Nucleus accumbens (tissue), 56 donors: ENCODE results near the gene EDN1.

Experiments
- DNase-seq, 56 donors: peaks; one replicate each; lab custom pipeline; 2025; lab: John Stamatoyannopoulos, UW

Gene EDN1

GRCh38 chr6:12289933-12290820 is at the start of gene EDN1:
EDN1 (plus strand) TSS chr6:12290361; CDS start chr6:12290630, 269 bp downstream.
- DNase-seq, result peak in 46 of 56 donors; percentile 4 to 72 (median 36)

DNA sequence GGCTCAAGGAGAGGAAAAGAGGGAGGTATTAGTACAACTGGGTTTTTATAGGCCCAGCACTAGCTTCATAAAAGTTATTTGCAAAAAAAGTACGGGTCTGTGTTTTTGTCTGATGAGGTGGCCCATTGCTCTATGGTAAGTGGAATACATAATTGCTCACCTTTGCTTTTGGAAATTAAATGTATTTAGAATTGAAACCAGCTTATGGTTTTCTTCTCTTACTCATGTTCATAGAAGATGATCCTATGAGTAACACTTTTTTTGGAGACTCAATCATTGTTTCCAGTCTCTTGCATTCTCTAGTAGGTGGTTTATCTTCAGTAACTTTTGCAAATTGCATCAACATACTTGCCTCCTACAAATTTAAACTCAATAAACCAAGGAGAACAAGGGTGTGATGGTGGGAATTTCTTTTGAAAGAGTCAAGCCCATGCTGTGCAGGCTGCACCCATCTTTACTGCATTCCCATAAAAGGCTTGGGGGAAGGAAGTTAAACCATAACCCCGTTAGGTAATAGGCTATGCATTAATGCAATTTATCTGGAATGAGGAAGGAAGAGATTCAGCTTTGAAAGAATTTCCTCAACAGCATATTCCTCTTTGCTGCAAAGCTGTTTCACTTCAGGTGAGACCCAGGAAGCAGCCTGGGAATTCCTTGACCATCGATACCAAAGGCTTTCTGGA is 48.5 kb upstream of the EDN1 start:
- DNase-seq, result no peak

DNA sequence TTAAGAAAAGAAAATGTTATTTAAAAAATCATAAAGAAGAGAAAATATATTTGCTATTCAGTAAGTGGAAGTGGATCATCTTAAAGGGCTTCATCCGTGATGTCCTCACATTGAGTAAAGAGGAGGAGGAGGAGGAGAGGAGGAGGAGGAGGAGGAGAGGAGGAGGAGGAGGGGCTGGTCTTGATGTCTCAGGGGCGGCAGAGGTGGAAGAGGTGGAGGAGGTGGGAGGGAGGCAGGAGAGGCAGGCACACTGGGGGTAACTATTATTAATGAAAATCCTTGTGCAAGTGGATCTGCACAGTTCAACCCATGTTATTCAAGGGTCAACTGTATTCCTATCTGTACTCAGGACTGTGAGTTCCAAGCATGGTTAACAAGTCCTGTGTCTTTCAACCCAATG is 47.0 kb upstream of the EDN1 start:
- DNase-seq, result no peak

- DNase-seq, result no peak
Observed at GRCh38 chr6:12245360-12245759, 44.8 kb upstream of the EDN1 start.

GRCh38 chr6:12245763-12246718 is 44.1 kb upstream of the EDN1 start:
- no peak for DNase-seq

DNA sequence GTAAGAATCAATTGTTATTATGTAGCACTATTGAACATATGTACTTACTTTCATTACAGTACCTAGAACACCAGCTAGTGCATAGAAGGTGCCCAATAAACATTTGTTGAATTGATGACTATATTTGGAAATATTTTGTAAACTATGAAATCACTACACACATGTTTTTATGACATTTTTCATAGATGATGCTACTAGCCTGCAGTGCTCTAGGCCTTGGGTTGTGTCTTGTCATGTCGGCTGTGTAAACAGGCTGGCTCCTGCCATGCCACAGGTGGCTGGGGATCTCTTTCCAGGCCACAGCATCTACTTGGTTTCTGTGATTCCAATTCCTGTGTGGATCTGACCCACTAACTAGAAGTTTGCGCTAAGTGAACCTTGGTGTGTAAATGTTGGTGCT is 43.3 kb upstream of the EDN1 start:
- no peak for DNase-seq

GRCh38 chr6:12249541-12250382 is 40.4 kb upstream of the EDN1 start:
- no peak for DNase-seq

- no peak for DNase-seq
Observed at GRCh38 chr6:12250383-12250770, 39.8 kb upstream of the EDN1 start.

- no peak for DNase-seq
Observed at GRCh38 chr6:12254210-12254609, 36.0 kb upstream of the EDN1 start.

- no peak for DNase-seq
Observed at GRCh38 chr6:12258191-12258590, 32.0 kb upstream of the EDN1 start.

DNA sequence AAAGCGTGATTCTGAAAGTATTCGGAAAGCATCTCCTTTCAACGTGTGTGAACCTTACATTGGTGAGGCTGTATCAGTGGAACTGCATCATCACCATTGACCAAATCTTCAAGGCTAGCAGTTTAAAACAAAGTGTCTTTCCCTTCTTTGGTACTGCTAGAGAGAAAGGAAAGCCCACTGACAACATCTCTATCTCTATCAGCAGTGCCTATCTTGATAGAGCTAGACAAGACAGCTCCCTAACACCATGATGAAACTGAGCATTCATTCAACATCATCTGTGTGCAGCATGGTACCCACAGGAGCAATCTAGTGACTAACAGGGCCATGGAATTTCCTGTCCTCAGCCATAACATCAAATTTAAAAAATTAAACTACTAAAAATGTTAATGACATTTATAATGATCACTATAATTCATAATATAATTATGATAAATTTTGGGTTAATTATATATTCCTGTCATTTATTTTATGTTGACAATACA is 31.5 kb upstream of the EDN1 start:
- no peak for DNase-seq

- DNase-seq, result no peak
Observed at GRCh38 chr6:12260458-12261093, 29.6 kb upstream of the EDN1 start.

DNA sequence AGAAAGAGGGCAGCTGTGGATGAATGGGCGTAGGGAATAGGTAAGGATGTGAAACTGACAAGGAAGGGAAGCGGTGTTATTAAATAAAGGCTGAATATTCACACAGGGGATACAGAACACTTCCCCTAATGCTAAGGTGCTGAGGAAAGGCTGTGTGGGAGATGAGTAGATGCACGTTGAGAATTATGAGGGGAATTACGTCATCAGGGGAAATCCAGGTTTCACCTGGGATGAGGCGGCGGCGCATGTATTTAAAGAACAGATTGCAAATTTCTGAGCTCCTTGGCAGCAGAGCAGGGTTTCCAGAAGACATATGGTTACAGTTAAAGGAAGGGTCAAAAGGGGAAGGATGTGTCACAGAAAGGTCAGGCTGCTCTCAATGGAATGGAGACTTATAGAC is 28.7 kb upstream of the EDN1 start:
- DNase-seq, result no peak

DNA sequence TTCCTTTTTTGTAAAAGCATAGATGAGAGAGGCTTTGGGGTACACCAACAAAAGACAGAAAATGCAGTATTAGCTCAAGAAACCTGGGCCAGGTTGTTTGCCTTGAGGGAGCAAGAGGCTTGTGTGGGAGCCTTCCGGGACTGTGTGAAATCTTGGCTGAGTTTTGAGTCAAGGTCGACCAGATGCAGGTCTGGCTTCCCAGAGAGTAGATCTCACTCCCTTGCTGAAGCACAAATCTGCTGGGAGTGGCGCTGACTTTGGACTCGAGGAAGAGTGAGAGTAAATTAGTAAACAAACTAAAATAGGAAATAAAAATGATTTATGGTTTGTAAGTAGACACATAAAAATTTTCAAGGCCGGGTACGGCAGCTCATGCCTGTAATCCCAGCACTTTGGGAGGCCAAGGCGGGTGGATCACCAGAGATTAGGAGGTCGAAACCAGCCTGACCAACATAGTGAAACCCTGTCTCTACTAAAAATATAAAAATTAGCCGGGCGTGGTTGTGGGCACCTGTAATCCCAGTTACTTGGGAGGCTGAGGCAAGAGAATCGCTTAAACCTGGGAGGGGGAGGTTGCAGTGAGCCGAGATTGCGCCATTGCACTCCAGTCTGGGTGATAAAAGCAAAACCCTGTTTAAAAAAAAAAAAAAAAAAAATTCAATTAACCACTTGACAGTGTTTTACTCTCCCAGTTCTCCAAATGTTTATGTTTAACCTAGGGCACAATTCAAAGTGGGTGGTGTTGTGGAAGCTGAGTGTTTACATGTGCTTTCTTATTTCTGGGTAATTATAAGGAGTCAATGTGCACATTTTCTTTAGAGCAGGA is 27.7 kb upstream of the EDN1 start:
- no peak for DNase-seq

GRCh38 chr6:12263403-12263802 is 26.8 kb upstream of the EDN1 start:
- no peak for DNase-seq

DNA sequence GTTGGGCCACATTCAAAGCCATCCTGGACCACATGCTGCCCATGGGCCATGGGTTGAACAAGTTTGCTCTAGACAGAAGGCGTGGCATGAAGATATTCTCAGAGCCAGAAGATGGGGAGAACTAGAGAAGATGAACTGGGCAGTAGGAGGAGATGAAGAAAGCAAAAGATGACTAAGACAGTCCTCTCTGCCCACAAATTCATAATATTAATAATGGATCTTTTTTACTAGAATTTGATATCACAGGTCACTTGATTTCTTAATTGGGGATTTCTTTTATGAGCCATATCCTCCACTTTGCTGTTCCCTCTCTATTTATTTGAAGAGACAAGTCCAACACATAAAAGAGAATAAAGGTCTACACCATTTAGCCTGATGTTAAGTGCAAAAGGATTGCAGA is 25.5 kb upstream of the EDN1 start:
- no peak for DNase-seq

- no peak for DNase-seq
Observed at GRCh38 chr6:12265296-12265695, 24.9 kb upstream of the EDN1 start.

- DNase-seq, result no peak
Observed at GRCh38 chr6:12265791-12266190, 24.4 kb upstream of the EDN1 start.
